Measurements from ENCODE around the gene KLHL22.
A peak's percentile ranks its signal among the peaks of the same experiment; 100 is the strongest.
"Not testable (repeated sequence)": the region's sequence is repeated elsewhere in the genome, so short reads cannot be mapped to it uniquely, and the experiment has no call there.

KLHL22 gene

DNA sequence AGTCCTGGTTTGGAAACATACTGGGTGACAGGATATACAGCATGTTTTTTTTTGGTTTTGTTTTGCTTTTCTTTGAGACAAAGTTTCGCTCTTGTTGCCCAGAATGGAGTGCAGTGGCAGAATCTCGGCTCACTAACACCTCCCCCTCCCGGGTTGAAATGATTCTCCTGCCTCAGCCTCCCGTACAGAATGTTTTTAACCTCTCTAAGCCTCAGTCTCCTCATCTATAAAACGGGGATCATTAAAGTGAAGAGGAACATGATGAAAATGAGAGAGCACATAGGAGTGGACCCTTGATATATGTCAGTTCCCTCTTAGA, 29.9 kb downstream of the KLHL22 start:
- no peak for DNase-seq

DNA sequence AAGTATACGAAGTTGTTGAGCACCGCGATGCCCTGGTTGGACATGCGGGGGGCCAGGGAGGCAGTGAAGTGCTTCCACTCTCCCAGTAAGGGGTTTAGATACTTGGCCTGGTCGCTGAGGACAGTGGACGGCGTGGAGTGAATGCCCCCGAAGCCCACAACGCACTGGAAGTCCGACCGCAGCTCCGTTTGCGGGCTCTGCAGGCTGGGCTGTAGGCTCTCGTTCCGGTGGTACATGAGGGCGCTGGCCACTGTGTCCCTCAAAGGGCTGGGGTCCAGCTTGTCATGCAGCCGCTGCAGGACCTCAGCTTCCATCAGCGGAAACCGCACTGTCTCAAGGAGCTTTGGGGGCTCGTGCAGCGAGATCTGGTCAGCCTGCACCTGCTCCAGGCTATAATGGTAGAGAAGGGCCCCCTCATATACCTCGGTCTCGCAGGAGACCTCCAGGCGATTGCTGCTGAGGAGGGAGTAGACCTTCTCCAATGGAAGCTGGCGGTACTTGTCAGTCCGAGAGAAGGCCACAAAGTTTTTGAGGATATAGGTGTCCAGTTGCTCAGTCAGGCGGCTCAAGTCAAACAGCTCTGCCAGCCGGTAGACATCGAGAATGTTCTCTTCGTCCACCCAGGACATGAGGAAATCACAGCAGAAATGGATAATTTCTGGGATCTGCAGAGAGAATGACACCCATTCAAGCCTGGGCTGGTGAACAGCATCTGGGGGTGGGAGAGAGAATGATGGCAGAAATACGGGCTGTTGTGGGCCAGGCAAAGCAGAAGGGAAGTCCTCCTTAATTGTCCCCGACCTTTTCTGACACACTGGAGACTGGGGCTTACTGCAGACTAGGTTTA, 30.5 kb downstream of the KLHL22 start:
- no peak for DNase-seq

DNA sequence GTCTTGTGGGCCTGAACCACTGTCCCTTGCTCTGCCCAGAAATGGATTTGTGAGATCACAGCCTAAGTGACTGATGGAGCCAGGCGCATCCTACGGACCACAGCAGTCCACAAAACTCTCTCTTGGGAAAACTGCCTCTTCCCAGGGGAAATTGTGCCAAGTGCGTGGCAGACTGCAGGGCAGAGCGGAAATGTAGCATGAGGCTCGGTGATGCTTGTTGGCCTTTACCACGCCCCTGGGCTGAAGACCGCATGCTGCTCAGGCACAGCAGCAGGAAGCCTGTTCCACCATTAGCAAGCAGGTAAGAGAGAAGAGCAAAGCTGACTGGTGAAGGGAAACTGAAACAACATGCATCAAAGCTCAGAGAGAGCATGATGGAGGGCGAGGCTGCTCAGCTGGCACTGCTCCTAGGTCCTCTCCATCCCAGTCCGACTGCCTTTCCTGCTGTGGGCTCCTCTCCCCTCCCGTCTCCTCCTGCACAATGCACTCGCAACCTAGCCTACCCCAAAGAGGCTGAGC, 31.4 kb downstream of the KLHL22 start:
- no peak for DNase-seq

DNA sequence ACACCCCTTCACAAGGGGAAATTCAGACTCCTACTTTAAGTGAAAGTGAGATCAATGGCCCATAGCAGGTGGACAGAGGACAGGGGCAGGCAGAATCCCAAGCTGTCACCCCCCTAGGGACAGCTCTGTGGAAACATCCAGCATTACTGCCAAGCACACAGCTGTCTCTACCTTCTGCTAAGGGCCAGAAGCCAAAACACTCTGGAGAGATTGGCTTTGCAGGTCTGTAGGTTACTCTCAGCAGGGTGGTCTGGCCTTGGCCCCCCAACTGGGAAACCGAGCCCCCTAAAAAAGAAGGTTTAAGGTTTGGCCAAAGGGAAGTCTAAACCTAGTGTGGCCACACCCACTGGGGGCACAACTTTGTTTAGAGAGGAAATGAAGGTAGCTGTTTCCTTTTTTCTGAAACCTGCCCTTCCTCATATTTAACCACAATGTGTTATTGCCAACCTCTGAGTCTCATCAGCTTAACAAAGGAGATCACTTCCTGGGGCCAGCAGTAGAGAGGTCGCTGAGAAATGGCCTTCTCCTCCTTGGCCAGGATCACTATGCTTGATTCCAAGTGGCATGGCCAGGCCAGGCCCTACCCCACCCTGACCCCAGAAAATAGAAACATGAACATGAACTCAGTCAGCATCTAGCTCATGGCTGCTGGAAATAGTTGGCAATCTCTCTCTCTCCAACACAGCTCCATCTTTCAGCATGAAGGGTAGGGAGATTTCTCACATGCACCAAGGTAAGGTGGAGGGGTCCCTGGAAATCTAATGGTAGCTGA, 32.1 kb downstream of the KLHL22 start:
- DNase-seq: no peak

DNA sequence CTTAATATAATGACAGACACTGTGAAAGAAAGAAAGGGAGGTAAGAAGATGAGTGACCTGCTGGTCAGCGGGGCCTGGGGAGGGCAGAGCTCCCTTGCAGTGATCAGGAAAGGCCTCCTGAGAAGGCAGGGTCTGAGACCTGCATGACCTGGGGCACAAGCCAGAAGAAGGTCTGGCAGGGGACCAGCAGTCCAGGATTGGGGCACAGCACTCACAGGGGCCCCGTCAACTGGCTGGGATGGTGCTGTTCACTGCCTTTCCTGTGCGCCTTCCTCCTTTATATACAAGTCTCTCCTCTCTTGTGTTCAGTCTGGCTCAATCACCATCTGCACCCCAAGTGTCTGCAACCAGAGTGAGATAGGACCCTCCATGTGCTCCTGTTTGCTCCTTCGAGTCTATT, 35.7 kb downstream of the KLHL22 start:
- no peak for DNase-seq

DNA sequence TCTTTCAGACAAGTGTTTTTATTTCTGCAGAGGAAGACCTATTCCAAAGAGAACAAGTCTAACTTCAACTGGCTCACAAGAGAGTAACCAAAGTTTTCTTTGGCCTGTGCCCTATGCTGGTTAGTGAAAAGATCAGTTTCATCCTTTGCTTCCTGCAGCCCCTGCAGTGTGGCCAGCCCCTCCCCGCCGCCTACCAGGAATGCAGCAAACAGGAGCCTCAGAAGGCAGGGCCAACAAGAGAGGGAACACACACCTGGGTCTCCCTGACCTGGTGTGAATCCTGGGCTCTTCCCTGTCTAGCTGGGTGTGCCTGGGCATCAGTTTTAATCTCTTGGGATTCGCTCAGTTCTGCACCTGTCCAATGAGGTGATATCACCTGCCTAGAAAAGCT, 36.4 kb downstream of the KLHL22 start:
- no peak for DNase-seq

DNA sequence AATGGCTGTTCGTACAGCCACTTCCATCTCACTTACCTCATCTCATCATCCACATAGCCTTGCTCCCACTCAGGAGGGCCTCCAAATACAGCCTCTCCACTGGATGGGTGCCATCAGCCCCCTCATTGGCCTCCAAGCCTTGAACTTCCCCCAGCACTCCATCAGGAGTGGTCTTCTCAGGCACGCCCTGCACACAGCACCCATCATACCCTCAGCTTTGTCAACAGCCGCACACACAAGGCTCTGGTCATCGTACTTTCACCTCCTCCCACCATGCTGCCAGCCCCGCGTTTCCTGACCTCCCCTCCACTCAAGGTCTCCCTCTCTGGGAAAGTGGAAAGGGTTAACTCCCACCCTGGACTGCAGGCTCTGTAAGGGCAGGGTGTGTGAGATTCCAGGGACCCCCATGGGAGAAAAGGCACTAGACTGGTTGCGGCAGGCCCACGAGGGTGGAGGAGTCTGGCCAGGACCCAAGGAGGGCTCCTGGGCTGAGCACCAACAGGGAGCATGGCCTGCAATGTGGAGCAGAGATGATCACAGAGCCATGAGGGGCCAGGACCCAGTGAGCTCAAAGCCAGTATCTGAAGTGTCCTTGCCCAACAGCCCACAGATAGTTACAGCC, 37.0 kb downstream of the KLHL22 start:
- DNase-seq: no peak

DNA sequence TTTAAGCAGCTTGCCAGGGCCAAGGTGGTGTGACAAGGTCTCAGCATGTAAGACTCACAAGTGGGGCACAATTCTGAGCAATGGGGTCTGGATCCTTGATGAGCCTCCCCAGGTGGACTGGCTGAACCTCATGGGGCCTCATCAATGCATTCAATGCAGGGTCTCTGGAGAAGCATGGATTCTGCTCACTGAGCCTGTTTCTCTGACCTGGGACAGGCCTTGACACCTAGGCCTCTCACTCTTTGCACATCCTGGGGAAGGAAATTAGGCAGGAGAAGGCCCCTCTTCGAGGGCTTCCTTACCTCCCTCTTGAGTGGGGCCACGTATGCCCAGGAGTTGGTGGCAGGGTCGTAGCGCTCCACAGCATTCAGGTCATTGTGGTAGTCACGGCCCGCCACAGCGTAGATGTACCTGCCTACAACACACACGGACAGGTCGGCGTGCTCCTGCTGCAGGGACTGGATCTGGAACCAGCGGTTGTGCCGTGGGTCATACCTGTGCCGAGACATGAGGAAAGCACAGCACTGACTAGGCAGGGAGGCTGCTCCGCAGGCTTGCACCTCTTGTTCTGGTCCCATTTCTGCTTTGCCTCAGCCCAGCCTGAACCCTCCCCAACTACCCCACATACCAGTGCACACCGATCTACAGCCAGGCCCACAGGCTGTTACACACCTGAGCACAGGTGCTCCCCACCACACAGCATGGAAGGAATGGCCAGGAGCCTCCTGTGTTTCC, 37.9 kb downstream of the KLHL22 start:
- no peak for DNase-seq

DNA sequence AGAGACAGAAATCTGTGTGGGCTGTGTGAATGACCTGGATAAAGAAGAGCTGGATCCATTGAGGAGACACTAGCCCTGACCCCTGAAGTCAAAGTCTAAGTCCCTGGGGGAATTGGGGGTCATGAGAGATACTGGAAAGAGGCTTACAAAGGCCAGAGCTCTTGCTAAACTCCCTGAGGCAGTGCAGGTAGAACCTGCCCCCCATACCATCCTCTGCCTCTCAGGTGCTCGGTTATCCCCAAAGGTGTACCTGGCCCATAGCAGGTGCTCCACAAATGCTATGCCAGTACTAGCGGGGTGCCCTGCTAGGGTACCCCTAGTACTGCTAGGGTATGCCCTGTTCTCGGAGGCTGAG, 38.9 kb downstream of the KLHL22 start:
- DNase-seq: no peak

DNA sequence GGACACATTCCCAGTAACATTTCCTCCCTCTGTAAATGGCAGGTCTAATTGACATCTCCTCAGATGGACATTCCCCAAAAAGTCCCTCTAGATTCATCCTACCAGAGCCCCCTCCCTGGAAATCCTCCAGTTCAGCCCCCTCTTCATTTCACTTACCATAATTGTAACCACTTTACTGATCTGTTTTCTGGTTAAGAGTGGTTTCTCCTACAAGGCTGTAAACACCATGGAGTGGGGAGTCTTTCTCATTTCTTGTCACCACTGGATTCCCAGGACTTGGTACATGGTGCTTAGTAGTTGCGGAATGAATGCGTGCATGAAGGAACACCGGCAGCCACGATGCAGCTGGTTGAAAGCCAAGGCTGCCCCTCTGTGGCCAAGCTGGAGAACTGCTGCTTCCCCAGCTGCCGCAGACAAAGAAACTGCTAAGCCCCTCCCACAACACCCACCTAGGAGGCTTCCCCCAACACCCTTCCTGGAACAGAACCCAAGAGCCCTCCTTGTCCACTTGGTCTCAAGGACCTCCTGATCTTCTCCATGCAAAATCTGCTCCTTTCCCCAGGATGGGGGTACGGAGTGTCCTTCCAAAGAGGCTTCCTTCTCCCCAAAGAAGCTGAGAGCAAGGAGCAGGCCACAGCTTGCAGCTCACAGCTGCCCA, 39.4 kb downstream of the KLHL22 start:
- DNase-seq: peak; percentile 54

DNA sequence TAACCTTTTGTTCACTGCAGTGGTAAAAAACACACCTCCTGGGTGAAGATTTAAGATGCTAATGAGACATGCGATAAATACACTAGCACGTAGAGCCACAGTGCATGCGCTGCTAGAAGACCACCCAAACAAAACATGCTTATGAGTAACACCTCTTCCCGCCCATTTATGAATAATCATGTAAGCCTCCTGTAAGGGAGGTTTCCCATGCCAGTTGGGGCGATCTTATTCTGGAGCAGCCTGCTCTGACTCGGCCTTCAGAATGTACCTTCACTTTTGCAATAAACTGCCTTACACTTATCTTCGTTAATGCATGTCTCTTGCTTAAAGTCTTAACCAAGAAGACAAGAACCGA, 39.9 kb downstream of the KLHL22 start:
- no peak for DNase-seq

DNA sequence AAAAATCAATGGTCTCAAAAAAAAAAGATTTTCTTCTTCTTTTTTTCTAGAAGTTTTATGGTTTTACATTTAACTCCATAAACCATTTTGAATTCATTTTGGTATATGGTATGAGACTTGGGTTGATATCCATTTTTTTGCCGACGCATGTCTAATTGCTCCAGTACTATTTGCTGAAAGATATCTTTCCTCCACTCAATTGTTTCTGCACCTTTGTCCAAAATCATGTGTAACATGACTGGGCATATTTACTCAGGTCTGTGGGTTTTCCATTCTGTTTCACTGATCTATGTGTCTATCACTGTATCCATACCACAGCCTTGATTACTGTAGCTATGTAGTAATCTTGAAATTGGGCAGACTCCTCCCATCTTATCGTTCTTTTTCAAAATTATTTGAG, 42.4 kb downstream of the KLHL22 start:
- DNase-seq: no peak

DNA sequence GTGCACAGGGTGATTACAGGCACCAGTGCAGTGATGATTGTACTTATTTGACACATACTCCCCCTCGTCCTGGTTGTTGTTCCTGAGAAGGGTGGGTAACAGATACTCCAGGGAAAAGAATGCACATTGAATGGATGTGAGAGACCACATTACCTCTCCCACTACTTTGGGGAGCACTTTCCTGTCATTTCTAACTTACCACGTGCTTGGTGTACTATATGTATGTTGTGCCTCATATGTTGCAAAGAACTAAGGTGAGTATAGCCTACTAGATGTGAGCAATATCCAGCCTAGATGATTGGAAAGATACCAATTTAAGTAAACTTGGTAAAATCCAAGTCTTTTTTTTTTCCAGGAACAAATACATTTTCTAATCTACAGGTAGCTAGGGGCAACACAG, 43.7 kb downstream of the KLHL22 start:
- DNase-seq: no peak

DNA sequence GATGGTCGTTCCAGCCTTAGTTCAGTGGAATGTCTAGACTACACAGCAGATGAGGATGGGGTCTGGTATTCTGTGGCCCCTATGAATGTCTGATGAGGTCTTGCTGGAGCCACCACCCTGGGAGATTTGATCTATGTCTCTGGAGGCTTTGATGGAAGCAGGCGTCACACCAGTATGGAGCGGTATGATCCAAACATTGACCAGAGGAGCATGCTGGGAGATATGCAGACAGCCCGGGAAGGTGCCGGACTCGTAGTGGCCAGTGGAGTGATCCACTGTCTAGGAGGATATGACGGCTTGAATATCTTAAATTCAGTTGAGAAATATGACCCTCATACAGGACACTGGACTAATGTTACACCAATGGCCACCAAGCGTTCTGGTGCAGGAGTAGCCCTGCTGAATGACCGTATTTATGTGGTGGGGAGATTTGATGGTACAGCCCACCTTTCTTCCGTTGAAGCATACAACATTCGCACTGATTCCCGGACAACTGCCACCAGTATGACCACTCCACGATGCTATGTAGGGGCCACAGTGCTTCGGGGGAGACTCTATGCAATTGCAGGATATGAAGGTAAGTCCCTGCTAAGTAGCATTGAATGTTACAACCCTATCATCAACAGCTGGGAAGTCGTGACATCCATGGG, 44.3 kb downstream of the KLHL22 start:
- not testable (repeated sequence) for DNase-seq

DNA sequence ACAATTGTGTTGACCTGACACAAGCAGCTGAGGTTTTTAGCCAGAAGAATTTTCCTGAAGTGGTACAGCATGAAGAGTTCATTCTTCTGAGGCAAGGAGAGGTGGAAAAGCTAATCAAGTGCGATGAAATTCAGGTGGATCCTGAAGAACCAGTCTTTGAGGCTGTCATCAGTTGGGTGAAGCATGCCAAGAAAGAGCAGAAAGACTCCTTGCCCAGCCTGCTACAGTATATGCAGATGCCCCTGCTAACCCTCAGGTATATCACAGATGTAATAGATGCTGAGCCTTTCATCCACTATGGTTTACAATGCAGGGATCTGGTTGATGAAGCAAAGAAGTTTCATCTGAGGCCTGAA, 45.1 kb downstream of the KLHL22 start:
- no peak for DNase-seq

DNA sequence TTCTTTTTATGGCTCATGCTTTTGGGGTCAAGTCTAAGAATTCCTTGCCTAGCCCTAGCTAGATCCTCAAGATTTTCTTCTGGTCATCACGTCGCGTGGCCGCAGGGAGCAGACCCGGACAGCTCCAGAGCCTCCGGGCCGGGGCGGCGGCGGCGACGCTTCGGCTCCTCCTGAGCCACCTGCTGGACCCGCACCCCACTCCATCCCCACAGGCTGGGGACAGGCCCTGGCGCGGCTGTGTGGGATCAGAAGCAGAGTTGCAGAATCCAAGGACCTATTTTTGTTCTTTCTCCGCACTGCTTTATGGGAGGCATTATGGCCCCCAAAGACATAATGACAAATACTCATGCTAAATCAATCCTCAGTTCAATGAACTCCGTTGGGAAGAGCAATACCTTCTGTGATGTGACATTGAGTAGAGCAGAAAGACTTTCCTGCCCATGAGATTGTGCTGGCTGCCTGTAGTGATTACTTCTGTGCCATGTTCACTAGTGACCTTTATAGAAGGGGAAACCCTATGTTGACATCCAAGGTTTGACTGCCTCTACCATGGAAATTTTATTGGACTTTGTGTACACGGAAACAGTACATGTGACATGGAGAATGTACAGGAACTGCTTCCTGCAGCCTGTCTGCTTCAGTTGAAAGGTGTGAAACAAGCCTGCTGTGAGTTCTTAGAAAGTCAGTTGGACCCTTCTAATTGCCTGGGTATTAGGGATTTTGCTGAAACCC, 45.6 kb downstream of the KLHL22 start:
- no peak for DNase-seq

DNA sequence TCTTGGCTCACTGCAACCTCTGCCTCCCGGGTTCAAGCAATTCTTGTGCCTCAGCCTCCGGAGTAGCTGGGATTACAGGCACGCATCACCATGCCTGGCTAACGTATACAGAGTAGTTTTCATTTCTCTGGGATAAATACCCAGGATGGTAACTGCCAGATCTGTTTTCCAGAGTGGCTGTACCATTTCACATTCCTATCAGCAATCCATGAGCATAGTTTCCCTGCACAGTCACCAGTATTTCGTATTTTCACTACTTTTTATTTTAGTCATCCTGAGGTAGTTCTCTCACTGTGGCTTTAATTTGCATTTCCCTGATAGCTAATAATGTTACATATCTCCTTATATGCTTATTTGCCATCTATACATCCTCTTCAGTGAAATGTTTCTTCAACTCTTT, 47.0 kb downstream of the KLHL22 start:
- no peak for DNase-seq

DNA sequence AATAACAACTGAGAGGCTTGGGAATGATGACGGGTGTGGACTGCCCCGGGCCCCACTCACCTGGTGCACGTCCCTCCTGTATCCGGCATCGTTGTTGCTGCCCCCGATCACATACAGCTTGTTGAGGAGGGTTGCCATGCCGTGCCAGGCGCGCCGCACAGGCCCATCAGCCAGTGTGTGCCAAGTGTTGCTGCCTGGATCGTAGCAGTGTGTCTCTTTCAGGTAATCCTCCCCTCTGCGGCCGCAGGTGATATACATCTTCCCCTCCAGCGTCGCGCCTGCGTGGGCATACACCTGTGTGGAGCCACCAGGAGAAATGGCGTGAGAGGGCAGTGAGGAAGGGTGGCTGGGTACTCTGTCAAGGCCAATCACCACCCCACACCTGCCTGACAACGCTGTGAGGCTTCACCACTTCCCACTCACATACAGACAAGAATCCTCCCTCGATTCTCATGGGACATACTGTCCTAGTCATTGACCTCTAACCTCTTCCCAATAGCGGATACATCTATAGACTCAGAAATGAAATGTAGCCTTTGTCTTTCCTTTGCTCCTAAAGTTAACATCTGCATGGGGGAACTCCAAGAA, 49.1 kb downstream of the KLHL22 start:
- no peak for DNase-seq

DNA sequence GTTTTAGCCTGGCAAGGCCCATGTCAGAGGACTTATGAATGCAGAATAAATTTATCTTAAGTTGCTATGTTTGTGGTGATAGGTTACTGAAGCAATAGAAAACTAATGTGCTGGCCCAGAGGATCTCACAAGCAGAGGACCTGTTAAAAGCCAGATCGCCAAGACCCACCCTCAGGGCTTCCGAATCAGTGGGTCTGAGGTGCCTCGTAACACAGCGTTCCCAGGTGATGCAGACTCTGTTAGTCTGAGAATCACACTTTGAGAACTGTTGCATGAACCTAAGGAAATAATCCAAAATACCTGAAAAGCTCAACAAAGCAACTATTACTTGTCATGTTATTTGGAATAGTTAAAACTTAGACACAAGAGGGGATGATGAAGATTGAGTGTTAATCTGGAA, 51.3 kb downstream of the KLHL22 start:
- DNase-seq: no peak

DNA sequence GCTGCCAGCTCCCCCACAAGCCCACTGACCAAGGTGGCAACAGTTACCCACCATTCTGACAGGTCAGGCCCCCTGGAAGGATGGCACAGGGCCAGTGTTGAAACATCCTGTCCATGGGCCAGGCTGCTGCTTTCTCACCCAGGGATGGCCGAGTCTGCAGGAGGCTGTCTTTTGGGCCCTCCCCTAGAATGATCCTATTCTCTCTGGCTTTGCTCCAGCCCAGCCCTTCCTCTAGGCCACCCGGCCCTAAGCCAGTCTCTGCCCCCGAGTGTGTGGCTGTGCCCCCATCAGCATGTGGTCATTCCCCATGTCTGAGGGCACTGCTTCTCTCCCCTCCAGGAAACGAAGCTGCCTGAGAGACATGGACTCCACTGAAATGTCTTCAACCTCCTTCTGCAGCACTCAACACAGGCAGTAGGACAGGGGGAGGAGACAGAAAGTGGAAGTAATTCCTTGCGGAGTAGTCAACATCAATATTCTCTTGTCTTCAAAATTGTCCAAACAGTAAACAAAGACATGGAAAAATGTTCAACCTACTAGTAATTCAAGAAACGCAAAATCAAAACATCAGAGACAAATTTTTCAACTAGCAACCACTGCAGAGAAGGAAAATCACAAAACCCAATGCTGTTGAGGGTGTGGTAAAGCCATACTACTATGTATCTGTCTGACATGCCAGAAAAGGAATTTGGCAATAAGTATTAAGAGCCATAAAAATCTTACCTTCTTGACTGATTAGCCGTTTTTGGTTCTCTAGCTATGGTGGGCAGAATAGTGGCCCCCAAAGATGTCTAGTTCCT, 52.9 kb downstream of the KLHL22 start:
- DNase-seq: no peak

Measured in NCI-H774 (cell line).